Prostate gland (tissue), 2 donors: ENCODE measurements around the gene GFPT2. TPM values are rescaled to one million over a fixed set of nuclear protein-coding genes. Genes with fewer than 3 reads are reported as not detected.

Source experiments
- DNase-seq: peaks from one replicate; pipeline ENCODE4 v3.0.0-alpha.2; 2019; ENCODE audit warnings: low spot score
- H3K27ac ChIP-seq, 2 donors: fragments of 200-600 bp; sonication (generic); 2 replicates each; pipeline ENCODE4 v1.5.1; 2017 to 2019
- H3K27me3 ChIP-seq: fragments of 200-600 bp; sonication (generic); replicated peaks from 2 replicates; pipeline ENCODE4 v1.5.1; 2019; ENCODE audit not compliant: insufficient read depth
- H3K36me3 ChIP-seq, 2 donors: fragments of 200-600 bp; sonication (generic); 1 replicate in 1 of 2; 2 replicates in 1 of 2; pipeline versions ENCODE4 v1.5.1 to v1.8.1; 2017 to 2019
- H3K4me1 ChIP-seq: fragments of 200-600 bp; sonication (generic); replicated peaks from 2 replicates; pipeline ENCODE4 v1.5.1; 2019
- H3K4me3 ChIP-seq, 2 donors: fragments of 200-600 bp; sonication (generic); 2 replicates each; pipeline ENCODE4 v1.5.1; 2017 to 2019
- H3K9me3 ChIP-seq: fragments of 200-600 bp; sonication (generic); 2 replicates; pipeline ENCODE4 v1.5.1; 2017
- POLR2A ChIP-seq: fragments of 450-650 bp; IDR thresholded peaks from one replicate; pipeline ENCODE4 v1.6.1; 2016; ENCODE audit warnings: antibody characterized with exemption, mild to moderate bottlenecking
- POLR2AphosphoS5 ChIP-seq: sonication (generic); formaldehyde crosslinking; IDR thresholded peaks from one replicate; pipeline ENCODE4 v1.6.1; 2017; ENCODE audit warnings: antibody characterized with exemption
- WGBS: methylation state at CpG from one replicate; pipeline ENCODE4 v1.1.5; 2018; 5-methylcytosine and 5-hydroxymethylcytosine counted together
- intact Hi-C: fragments of 100-400 bp; cut with DNase I; formaldehyde crosslinking; loops from one replicate; pipeline ENCODE4 v1.14.2; 2022
- total RNA-seq, 2 donors: library from RNA; depleted of rRNA; stranded (reverse); fragments of >200 nt; gene quantifications; one replicate each; pipeline ENCODE4 v1.1.0, GENCODE V29; 2016
- TF ChIP-seq, protein P1 (sequence below), 4 experiments: fragments of 200-600 bp in 2 of 4; fragments of 450-650 bp in 2 of 4; sonication (generic) in 2 of 4; IDR thresholded peaks; 1 replicate in 3 of 4; 2 replicates in 1 of 4; pipeline ENCODE4 v1.5.1; 2016 to 2019; ENCODE audit warnings: antibody characterized with exemption in 4 of 4, mild to moderate bottlenecking in 2 of 4, moderate library complexity in 2 of 4

Gene GFPT2
- total RNA-seq, 2 donors from 2014 or later: 3.2 to 14.0 TPM

DNA sequence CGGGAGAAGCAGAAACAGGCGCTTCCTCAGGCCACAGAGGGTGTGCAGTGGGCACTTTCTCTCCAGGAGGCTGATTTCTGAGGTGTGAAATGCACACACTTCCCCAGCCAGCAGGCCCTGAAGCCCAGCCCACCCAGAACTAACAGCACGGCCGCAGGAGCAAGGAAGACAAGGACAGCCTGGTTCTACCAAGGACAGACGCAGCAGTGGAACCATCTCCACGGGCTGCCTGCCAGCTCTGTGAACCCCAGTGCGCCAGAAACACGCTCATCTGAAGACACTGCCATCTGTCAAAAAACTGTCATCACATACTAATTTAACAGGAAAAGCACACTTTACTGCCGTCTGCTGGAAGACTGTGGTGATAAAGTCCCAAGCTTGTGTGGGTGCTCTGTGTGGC is 102.0 kb downstream of the GFPT2 start:
- Histone ChIP-seq H3K27ac (no peak overlapping the region), H3K4me3 (no peak overlapping the region), H3K27me3 (no peaks in the 10 kb centered on the region), H3K4me1 (no peaks in the 10 kb centered on the region), H3K9me3 (peaks cover 8% of the 10 kb centered on the region), H3K36me3 (no peaks in the 10 kb centered on the region)
- no peak for DNase-seq
- intact Hi-C loops: no loop called here
- TF ChIP-seq, protein P1, sequence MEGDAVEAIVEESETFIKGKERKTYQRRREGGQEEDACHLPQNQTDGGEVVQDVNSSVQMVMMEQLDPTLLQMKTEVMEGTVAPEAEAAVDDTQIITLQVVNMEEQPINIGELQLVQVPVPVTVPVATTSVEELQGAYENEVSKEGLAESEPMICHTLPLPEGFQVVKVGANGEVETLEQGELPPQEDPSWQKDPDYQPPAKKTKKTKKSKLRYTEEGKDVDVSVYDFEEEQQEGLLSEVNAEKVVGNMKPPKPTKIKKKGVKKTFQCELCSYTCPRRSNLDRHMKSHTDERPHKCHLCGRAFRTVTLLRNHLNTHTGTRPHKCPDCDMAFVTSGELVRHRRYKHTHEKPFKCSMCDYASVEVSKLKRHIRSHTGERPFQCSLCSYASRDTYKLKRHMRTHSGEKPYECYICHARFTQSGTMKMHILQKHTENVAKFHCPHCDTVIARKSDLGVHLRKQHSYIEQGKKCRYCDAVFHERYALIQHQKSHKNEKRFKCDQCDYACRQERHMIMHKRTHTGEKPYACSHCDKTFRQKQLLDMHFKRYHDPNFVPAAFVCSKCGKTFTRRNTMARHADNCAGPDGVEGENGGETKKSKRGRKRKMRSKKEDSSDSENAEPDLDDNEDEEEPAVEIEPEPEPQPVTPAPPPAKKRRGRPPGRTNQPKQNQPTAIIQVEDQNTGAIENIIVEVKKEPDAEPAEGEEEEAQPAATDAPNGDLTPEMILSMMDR (IDR thresholded peaks at IDR 0.05): no peak
- TF ChIP-seq POLR2A: no peak
- TF ChIP-seq POLR2AphosphoS5: no peak
- WGBS: 86% methylated on average over 9 of the region's 9 CpGs

Other genes with a start within 250 kb of the GFPT2 start
- gene RASGEF1C, start 144.1 kb downstream of the GFPT2 start, total RNA-seq: 1 to 10 TPM in 1 of 2 donors, under 1 TPM in 1; 0.09 to 3.1 TPM
- 10 to 100 TPM; 28.8 to 38.5 TPM for gene MAPK9, start 61.3 kb downstream of the GFPT2 start, total RNA-seq
- gene CNOT6, start 141.0 kb upstream of the GFPT2 start, total RNA-seq: 10 to 100 TPM; 18.4 to 20.1 TPM
- gene SCGB3A1, start 238.2 kb upstream of the GFPT2 start, total RNA-seq: 100 to 1,000 TPM in 1 of 2 donors, 10 to 100 TPM in 1; 32.2 to 412 TPM